Measurements from ENCODE around the gene DCAF15. TPM values are rescaled to one million over a fixed set of nuclear protein-coding genes. Genes with fewer than 3 reads are reported as not detected.

The DCAF15 gene
- total RNA-seq, 1 donor from 2014 or later: 18.0 TPM

DNA sequence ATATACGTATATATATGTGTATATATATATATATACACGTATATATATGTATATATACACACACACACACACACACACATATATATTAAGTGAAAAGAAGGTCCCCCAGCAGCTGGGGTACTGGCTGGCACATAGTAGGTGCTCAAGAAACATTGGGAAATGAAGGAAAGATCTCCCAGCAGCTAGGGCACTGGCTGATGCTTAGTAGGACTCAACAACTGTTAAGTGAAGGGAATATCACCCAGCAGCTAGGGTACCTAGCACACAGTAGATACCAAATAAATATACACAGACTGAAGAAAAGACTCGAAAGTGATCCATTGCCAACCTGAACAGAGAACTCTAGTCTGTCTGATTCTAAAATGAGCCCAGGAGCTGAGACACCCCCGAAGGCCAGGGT, 26.3 kb upstream of the DCAF15 start:
- ATAC-seq (no peak), DNase-seq (ENCODE audit: missing footprints) (no peak)
- intact Hi-C loops (cut with DNase I): no loop called here

- DNase-seq (ENCODE audit: missing footprints) (no peak), ATAC-seq (no peak)
- intact Hi-C loops (cut with DNase I): no loop called here
These were observed 25.6 kb upstream of the DCAF15 start for GRCh38 chr19:13926715-13927114.

DNA sequence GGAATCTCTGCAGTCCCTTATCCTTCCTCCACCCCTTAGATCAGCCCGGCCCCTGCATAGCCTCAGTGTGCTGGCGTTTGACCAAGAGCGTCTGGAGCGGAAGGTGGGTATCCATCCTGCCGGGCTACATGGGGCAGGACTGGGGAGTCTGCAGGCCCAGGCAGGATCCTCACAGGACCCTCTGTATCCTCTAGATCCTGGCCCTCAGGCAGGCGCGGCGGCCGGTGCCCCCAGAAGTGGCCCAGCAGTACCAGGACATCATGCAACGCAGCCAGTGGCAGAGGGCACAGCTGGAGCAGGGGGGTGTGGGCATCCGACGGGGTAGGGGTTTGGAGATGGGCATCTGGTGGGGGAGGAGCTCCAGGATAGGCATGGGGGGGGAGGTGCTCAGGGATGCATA, 23.0 kb upstream of the DCAF15 start:
- intact Hi-C loops (cut with DNase I): no loop called here
- ATAC-seq: no peak
- no peak for DNase-seq (ENCODE audit: missing footprints)

DNA sequence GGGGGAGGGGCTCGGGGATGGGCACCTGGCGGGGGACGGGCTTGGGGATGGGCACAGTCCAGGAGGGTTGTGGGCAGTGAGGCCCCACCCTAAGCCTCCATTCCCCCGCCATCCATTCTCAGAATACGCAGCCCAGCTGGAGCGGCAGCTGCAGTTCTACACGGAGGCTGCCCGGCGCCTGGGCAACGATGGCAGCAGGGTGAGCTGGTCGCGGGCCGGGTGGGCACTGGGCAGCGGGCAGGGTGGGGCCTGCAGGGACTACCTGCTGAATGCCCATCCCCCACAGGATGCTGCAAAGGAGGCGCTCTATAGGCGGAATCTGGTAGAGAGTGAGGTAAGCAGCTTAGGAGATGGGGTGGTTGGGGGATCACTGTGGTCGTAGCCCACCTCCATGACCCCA, 22.4 kb upstream of the DCAF15 start:
- intact Hi-C loops (cut with DNase I): no loop called here
- no peak for ATAC-seq
- DNase-seq (ENCODE audit: missing footprints): no peak

- intact Hi-C loops (cut with DNase I): no loop called here
- ATAC-seq: peak; percentile 5
- no peak for DNase-seq (ENCODE audit: missing footprints)
These were observed 21.9 kb upstream of the DCAF15 start for GRCh38 chr19:13930402-13930801.

DNA sequence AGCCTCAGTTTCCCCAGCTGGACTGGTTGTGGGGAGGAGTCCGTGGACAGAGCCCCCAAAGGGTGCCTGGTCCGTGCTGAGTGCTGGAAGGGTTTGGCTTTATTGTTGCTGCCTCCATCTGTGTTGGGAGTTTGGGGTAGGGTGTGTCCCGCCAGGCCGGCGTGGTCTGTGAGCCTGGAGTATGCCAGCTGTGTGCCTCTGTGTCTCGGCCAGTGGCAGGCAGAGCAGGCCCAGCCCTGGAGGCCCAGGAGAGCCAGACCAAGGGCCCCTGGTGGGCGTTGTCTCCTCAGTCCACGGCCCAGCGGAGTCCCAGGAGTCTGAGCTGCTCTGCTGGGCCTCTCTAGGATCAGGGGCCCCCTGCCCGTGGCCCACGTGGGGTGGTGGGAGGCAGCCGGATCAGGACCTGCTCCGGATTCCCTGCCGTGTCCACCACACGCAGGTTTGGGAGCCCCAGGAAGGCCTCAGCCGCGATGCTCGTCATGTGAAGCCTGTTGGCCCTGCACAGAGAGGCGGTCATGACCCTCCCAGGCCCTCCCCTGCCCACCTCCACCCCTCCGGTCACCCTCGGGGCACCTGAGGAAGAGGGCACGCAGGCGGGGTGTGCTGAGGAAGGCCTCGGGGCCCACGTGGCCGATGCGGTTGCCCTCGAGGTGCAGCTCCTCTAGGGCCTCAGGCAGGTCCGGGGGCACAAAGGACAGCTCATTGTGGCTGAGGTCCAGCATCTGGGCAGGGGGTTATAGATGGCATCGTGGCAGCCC, 20.7 kb upstream of the DCAF15 start:
- intact Hi-C loops (cut with DNase I): no loop called here
- DNase-seq (ENCODE audit: missing footprints): no peak
- ATAC-seq: no peak

GRCh38 chr19:13932149-13932637, 20.1 kb upstream of the DCAF15 start:
- intact Hi-C loops (cut with DNase I): no loop called here

GRCh38 chr19:13932911-13933393, 19.4 kb upstream of the DCAF15 start:
- ATAC-seq (no peak), DNase-seq (ENCODE audit: missing footprints) (peak; percentile 54)
- intact Hi-C loops (cut with DNase I): no loop called here

More at GRCh38 chr19:13932149-13932637, 20.1 kb upstream of the DCAF15 start:
- DNase-seq (ENCODE audit: missing footprints) (peak; percentile 7), ATAC-seq (no peak)

- peak; percentile 11 for DNase-seq (ENCODE audit: missing footprints)
- no peak for ATAC-seq
- intact Hi-C loops (cut with DNase I): no loop called here
These were observed 17.6 kb upstream of the DCAF15 start for GRCh38 chr19:13934785-13935109.

- DNase-seq (ENCODE audit: missing footprints) (peak; percentile 49), ATAC-seq (no peak)
- intact Hi-C loops (cut with DNase I): no loop called here
These were observed 16.4 kb upstream of the DCAF15 start for GRCh38 chr19:13935765-13936510.

DNA sequence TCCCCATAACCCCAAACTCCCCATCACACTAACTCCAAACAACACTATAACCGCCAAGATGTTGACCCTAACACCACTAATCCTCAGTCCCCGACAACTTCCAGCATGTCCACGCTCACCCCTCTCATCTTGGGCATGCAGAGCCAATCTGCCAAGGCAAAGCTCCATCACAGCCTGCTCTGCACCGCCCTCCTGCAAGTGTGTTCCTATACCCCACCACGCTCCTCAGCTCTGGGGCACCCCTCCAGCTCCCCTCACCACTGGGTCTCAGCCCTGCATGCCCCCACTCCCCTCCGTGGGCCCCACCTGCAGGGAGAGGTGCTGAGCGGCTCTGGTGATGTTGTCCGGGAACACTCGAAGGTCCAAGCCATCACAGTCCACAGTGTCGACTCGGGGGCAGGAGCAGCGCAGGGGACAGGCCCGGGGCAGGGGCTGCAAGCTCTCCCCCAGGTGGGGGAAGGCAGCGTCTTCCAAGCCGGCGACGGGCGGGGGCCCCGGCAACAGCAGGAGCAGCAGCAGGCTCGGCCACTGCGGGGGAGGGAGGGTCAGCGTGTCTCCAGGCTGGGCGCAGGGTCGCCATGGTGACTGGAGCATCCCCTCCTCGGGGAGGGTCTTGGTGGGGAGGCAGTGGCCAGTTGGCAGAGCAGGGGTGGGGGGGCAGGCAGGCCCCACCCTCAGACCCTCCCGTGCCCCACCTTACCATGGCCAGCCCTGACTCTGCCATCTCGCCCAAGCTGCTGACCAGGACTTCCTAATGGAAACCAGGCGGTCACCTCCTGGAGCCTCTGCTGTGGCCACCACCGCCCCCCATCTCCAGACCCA, 14.6 kb upstream of the DCAF15 start:
- intact Hi-C loops (cut with DNase I): no loop called here
- ATAC-seq: no peak
- DNase-seq (ENCODE audit: missing footprints): no peak

DNA sequence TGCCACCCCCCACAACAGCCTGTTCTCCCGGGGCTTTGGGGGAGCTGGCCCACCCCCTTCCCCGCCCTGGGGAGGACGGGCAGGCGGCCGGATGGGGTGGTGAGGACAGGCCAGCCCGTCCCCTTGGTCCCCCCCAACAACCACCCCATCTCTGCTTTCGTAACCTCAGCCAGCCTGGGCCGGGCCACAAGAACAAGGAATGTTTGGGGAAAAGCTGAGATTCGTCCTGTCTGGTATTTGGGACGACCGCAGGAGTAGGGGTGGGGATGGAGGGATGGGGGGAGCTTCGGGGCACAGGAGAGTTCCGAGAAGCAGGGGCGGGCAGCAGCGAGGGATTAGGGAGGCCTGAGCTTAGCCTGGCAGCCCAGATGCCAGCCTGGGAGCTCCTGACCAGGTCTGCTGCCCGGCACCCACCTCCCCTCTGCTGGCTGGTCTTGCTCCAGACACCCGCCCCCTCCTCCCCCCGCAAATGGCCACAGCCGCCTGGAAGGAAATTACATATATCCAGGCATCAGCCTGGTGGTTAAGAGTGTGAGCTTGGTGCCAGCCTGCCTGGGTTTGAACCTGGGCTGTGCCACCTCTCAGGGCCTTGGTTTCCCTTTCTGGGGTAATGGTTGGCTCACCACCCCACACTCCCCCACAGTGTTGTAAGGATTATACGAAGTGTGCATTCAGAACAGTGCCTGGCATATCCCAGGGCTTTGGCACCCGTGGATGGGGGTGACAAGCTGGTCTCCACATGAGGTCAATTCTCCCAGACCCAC, 13.8 kb upstream of the DCAF15 start, which contains the start of gene PODNL1:
PODNL1 (minus strand) TSS at position 117 of the 764 bp plus-strand sequence. CDS start 236 bp downstream, outside the sequence.
- DNase-seq (ENCODE audit: missing footprints) (peak; percentile 25), ATAC-seq (peak; percentile 35)
- intact Hi-C loops (cut with DNase I): no loop called here

DNA sequence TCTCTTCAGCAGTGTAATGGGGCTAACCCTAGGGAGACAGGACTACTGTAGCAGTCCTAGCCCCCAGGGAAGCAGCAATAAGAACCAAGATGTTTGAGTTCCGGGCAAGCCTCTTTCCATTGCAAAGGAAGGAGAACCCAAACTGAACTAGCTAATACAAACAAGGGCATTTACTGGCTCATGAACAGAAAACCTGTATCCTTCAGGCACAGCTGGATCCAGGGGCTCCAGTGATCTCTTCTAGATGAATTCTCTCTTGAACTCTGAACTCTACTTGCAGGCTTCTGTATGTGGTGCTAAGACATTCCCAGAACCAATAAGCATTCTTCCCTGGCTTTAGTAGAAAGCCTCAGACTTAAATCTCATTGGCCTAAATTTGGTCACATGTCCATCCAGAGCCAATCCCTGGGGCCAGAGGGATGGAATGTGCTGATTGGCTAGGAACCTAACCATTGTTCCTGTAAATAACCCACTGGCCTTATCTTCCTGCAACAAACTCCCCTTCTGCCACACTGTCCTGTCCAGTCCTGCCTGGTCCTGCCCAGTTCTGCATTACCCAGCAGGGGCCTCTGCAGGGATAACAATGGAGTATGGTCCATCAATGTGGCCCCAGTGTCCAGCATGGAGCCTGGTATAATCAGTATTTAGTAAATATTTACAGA, 10.2 kb upstream of the DCAF15 start:
- ATAC-seq: no peak
- intact Hi-C loops (cut with DNase I): no loop called here
- DNase-seq (ENCODE audit: missing footprints): no peak

- no peak for DNase-seq (ENCODE audit: missing footprints)
- intact Hi-C loops (cut with DNase I): no loop called here
- ATAC-seq: no peak
These were observed 5.9 kb upstream of the DCAF15 start for GRCh38 chr19:13946414-13946813.

DNA sequence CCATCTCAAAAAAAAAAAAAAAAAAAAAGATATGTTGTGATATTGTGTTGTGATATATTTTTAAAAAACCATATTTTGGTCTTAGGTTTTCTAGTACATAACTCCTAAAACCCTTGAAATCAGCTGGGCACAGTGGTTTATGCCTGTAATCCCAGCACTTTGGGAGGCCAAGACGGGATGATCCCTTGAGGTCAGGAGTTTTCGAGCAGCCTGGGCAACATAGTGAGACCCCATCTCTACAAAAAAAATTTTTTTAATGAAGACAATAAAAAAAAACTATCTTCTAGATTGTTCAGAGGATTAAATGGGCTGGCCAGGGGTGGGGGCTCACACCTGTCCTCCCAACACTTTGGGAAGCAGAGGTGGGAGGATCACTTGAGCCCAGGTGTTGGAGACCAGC, 1.3 kb upstream of the DCAF15 start:
- DNase-seq (ENCODE audit: missing footprints) (no peak), ATAC-seq (no peak)
- intact Hi-C loops (cut with DNase I): no loop called here

- ATAC-seq: no peak
- no peak for DNase-seq (ENCODE audit: missing footprints)
These were observed 533 bp upstream of the DCAF15 start for GRCh38 chr19:13951799-13952153.

GRCh38 chr19:13952931-13953531, 722 bp downstream of the DCAF15 start:
- ATAC-seq (peak; percentile 9), DNase-seq (ENCODE audit: missing footprints) (no peak)
- intact Hi-C loops (cut with DNase I): loop anchor here (2.0 kb wide), 2 partner anchors 46 to 54 kb away; partner anchors contain the start of genes BRME1, CC2D1A and RFX1

More at GRCh38 chr19:13951799-13952153, 533 bp upstream of the DCAF15 start:
- intact Hi-C loops (cut with DNase I): loop anchor here (2.0 kb wide), 2 partner anchors 45 to 55 kb away; partner anchors contain the start of genes BRME1, CC2D1A and RFX1

Data from Right ventricle myocardium inferior (tissue), 1 donor.